Left kidney (tissue), 2 donors: ENCODE measurements around the gene ARG2. TPM values are rescaled to one million over a fixed set of nuclear protein-coding genes. Genes with fewer than 3 reads are reported as not detected.

Source experiments
- DNase-seq: peaks from one replicate; pipeline ENCODE4 v3.0.0-alpha.2; 2013
- polyA plus RNA-seq: library from polyadenylated mRNA; unstranded; fragments of 120-200 nt; gene quantifications from one replicate; pipeline ENCODE4 v1.2.1, GENCODE V29; 2013; ENCODE audit not compliant: insufficient read length

Gene ARG2
- polyA plus RNA-seq, 1 donor = 11.9 TPM

DNA sequence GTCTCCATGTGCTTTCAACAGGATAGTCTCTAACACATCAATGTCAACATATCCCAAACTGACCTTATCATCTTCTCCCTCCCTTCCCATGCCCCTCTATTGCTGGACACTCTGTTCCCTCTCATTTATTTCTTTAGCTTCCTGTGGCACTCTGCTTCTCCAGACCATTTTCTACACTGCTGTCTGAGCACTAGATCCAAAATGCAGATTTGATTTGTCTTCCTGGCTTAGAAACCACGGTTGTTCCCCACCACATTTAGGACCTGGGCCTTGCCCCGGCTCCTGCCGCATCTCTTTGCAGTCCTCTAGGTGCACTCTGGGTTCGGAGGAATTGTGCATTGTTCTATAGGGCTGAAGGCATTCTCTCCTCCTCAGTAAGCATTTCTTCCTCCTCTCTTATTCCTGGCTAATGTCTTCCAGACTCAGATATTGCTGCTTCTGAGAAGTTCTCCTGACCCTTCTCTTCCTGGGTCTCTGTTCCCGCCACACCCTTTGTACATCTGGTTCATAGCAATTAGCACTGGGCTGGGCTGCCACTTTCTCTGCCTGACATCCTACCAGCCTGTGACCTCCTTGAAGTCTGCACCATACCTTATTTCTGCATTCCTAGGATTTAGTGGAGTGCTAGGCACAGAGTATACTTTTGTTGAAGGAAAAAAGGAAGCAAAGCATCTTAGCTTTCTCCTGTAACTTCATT, 13.9 kb downstream of the ARG2 start:
- no peak for DNase-seq

DNA sequence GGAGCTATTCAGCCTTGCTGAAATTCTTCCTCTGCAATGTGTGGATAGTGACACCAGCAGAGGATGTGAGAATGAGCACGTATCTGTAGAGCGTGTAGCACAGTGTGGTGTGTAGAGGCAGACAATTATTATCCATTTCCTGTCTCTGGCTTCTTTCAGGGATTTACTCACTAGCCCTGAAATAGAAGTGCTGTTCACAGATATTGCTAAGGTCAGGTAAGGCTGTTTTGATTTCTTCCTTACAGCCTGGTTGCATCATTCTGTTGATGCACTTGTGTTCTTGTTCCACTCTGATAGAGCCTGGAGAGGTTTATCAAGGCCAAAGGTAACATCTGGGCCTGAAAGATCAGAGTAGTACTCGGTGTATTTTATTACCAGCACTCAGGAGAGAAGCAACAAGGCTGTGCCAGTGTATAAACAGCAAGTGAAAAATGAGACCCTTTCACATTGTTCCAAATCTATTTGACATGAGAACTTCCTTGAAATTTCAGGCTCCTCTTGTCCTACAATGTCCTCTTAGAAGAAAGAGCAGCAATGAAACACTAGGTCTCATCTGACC, 16.7 kb downstream of the ARG2 start:
- no peak for DNase-seq

DNA sequence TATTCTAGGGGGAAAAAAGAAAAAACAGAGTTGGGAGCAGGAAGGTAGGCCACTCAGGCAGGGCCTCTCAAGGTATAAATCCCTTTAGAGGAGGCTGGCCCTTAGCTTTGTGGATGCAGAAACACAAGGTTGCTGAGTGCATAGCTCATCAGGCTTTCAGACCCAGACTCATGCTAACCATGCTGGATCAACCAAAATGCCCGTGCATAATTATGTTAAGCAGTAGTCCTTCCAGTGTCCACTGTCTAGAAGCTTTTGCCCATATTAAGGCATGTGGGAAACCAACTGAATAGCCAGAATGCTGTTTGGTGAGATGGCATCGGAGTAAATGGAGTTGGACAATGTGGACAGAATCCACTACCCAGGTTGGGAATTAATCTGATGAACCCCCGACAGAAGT, 18.9 kb downstream of the ARG2 start:
- no peak for DNase-seq

DNA sequence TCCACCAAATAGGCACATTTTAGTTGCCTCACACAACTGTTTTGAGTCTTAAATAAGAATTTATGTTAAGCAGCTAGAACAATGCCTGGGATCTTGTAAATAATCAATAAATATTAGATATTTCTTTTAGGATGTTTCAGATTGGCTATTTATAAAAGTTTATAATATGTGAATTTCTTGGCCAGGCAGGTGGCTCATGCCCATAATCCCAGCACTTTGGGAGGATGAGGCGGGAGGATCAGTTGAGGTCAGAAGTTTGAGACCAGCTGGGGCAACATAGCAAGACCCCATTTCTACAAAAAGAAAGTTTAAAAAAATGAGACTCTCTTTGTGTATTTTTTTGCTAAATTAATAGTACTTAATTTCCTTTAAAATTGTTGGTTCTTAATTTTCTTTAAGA, 21.8 kb downstream of the ARG2 start:
- DNase-seq = no peak

DNA sequence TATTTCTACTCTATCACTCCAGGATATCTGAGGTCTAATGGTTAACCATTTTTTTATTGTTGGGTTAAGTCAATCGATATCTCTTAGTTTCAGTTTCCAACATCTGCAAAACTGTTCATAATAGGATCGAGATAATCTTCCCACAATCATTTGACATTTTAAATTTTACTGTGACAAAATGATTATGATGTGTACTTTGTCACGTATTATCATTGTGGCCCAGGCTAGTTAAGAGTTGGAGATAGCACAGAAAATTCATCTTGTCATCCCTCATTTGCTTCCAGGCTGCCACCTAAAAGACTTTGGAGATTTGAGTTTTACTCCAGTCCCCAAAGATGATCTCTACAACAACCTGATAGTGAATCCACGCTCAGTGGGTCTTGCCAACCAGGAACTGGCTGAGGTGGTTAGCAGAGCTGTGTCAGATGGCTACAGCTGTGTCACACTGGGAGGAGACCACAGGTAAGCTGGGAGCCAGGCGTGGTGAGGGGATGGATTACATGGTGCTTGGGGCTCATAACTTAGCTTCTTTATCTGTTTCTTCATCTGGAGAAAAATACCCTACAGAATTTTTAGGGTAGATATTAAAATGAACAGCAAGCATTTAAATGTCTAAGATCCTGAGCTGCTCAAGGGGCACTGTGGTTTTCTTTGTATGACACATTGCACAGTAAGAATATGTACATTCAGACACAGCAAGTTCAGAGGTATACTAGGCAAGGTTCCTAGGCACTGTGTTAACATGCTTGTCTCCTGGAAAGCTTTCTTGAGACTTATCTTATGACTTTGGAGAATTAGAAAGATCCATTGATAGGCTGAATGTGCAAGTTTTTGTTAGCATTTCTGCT, 22.4 kb downstream of the ARG2 start:
- no peak for DNase-seq

DNA sequence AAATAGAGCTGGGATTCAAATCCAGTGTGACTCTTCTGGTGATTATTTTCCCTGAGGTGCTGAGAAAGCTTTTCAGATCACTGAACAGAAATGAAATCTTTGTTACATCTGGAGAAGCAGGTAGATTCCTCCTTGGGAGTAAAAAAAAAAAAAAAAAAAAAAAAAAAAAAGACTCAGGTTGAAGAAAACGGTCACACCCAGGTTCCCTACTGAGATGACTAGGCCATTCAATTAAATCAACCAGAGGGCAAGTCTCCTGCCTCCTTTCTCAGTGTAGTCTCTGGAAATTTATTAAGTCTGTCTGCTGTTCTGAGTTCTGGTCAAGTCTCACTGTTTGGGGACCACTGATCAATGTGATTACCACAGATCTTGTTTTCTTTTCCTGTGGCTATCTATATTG, 24.0 kb downstream of the ARG2 start:
- DNase-seq = no peak

DNA sequence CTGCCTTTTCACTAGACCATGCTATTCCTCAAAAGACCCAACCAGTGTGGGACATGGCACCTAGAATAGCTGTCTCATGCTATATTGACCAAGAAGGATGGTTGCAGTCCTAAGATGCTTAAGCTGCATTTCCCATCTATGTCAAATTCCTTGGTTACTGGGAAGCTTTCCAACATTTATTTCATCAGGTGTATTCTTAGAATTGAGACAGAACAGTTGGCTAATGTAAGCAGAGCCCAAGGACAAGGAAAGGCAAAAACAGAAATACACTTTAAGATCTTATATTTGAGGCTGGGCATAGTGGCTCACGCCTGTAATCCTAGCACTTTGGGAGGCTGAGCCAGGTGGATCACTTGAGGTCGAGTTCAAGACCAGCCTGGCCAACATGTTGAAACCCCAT, 24.7 kb downstream of the ARG2 start:
- no peak for DNase-seq

DNA sequence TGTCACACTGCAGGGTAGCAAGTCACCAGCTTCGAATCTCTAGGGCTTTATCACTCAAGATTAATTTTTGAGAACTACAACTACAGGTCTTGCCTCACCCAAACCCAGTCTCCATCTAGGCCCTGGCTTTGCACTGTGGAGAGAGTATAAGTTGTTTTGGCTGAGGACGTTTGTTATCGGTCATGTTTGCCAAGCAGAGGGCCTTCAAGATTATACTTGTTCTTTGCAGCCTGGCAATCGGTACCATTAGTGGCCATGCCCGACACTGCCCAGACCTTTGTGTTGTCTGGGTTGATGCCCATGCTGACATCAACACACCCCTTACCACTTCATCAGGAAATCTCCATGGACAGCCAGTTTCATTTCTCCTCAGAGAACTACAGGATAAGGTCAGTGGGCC, 25.7 kb downstream of the ARG2 start:
- DNase-seq = no peak

DNA sequence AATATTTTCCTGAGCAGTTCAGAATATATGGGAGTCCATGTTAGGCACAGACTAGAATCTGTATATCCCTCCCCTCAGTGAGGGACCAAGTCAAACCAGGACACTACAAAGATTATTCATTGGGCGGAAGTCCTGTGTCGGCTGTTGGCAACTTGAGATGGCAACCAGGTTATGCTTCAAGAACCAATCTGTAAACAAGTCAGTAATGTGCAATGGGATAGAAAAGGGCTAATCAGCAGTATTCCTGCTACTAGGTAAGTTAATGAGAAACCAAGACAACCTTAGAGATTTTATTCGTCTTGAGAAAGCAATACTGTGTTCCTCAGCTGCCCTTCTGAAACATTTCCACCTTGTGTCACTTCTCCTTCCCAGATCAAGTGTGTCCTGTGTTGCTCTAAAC, 26.4 kb downstream of the ARG2 start:
- DNase-seq = no peak

DNA sequence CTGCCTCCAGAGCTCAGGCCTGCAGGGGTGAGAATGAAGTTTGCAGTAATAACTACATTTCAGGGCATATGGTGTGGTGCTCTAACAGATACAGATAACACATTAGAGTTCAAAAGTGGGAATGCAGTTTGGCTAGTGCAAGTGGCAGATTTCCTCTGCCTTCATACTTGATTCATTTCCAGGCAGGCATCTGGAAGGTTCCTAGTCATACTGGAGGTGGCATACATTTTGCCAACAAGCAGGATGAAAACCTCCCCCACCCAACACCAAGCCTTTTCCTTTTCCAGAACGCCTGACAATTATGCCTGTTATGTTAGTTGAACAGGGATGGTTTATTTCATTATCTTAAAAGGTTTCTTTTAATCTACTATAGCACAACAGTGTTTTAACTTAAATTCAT, 30.4 kb downstream of the ARG2 start:
- DNase-seq = no peak

DNA sequence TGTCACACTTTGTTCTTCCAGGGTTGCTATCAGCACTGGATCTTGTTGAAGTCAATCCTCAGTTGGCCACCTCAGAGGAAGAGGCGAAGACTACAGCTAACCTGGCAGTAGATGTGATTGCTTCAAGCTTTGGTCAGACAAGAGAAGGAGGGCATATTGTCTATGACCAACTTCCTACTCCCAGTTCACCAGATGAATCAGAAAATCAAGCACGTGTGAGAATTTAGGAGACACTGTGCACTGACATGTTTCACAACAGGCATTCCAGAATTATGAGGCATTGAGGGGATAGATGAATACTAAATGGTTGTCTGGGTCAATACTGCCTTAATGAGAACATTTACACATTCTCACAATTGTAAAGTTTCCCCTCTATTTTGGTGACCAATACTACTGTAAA, 31.0 kb downstream of the ARG2 start:
- no peak for DNase-seq

DNA sequence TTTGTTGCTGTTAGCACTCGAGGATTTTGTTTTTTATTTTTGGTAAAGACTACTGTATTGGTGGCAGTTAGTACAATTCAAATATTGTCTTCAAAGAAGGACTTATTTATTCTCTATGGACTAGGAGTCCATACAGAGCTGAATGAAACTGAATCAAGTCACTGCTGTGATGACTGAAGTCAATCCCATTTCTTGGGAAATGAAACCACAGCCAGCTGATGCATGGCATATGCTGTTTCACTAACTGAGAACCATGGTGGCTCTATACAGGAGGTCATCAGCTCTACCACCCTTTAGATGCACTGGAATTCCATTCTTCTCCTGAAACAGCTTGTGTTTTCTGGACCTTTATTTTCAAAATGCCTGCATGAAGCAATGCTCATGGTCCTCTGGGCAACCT, 32.5 kb downstream of the ARG2 start:
- no peak for DNase-seq

DNA sequence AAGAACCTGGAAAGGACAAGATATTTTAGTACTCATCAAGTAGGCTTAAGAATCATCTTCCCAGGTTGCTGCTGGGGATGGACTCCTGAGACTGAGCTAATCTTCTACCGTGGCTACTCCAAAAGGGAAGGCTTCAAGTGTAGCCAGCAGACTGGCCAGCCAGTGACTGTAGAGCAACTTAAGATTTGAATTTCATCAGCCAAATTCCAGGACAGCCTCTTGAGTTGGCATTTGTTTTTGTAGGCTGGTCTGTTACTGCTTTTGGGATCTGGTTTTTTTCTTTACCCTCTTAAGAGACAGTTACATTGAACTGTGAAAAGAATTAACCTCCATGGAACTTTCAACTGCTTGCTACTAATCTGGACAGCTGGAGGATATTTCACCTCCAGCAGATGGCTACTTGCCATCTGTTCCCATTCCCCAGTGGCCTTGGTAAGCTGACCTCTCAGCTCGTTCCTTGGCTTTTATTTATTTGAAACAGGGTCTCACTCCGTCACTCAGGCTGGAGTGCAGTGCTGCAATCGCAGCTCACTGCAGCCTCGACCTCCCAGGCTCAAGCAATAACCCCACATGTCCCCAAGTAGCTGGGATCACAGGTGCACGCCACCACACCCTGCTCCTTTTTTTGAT, 34.0 kb downstream of the ARG2 start:
- no peak for DNase-seq

DNA sequence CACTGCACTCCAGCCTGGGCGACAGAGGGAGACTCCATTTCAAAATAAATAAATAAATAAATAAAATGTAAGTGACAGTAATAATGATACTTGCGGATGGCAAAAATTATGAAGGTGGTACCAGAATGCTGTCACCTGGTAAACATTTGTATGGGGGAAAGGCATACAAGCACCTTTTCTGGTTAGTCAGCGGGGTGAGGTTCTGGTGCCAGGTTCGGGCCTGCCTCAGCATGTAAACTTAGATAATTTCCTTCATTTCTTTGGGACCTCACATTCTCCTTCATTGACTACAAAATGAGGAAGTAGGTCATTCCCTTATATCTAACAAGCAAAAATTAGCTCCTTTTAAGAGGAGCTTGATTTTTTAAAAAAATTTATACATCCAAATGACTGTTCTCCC, 43.9 kb downstream of the ARG2 start:
- no peak for DNase-seq

DNA sequence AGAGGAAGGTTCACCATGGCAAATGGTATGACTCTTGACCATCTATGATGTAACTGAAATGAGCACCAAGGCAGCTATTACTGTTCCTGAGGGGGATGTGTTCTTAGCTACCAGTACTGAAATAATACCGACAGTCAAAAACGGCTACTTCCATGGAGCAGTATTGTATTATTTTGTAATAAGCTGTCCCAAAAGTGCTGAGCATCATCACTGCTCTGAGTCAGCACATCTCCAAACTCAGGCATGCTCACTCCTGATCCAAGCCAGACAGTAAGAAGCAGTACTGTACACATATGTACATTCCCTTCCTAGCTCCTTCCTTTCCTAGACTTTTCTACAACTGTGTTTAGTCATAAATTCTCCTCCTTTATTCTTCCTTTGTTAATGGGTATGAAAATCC, 46.1 kb downstream of the ARG2 start:
- DNase-seq = no peak

DNA sequence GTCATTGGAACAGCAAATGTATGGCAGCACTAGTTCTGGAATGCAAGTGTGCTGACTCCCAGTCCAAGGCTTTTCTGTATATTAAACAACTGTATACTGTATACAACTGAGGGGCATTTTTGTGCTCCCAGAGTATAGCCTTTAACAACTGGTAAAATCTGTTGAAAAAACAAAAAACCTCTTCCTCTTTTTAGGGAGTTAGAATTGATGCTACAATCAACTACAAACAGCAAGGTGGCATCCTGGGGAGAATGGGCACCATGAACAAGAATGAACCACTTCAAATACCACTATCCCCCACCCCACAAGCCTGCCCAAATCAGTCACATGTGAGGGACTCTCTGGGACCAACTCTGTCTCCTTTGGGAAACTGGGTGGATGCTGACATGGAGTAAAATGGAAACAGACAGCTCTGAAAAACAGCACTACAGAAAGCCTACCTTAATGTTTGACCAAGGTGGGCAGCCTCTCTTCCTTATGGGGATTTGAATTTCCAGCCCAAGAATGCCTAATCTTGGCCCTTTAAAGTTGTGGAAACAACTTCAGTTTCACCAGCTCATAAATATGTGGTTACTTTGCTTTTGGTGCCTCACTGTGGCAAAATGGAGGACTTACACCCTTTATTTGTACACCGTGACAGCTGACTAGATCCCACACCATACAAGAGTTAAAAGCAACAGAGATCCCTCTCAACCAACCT, 47.2 kb downstream of the ARG2 start:
- peak; percentile 64 for DNase-seq

DNA sequence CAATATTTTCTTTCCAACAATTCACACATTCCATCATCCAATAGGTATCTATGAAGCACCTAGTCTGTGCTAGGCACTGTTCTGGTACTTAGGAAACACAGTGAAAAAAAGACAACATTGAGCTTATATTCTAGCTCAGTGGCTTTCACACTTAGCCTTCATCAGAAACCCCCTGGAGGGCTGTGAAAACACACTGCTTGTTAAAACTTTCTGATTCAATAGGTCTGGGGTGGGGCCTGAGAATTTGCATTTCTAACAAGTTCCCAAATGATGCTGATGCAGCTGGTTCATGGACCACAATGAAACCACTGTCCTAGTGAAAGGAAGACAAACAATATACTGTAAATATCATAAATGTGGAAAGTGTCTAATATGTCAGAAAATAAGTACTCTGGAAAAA, 48.8 kb downstream of the ARG2 start:
- no peak for DNase-seq

DNA sequence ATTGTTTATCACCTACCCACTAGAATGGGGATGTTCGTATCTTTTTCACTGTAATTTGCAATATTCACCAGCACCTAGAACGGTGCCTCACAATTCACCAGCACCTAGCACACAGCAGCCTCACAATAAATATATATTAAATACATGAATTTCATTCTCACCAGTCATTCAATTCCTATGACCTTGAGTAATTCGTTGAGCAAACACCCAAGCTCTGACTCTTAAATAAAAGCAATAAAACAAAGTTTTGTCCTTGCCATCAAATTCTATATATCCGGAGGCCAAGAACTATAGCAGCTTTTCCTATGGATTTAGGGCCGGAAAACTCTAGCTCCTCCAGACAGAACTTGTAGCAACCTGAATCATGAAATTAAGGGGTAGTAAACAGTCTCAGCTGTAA, 53.7 kb downstream of the ARG2 start:
- DNase-seq = no peak

DNA sequence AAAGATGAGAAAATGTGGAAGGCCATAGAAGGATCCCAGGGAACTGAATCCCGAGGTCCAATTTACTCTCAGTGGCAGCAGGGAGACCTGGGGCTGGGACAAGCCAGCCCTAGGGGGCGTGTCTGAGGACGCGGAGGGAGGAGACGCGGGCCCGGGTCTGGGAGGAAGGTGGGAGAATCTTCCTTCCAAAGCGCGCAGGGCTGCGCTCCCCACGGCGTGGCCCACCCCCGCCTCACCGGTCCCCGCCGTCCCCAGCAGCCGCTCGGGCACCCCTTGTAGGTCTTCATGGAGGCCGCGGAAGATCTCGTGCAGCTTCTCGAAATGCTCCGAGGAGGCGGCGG, 54.4 kb downstream of the ARG2 start:
- peak; percentile 72 for DNase-seq

DNA sequence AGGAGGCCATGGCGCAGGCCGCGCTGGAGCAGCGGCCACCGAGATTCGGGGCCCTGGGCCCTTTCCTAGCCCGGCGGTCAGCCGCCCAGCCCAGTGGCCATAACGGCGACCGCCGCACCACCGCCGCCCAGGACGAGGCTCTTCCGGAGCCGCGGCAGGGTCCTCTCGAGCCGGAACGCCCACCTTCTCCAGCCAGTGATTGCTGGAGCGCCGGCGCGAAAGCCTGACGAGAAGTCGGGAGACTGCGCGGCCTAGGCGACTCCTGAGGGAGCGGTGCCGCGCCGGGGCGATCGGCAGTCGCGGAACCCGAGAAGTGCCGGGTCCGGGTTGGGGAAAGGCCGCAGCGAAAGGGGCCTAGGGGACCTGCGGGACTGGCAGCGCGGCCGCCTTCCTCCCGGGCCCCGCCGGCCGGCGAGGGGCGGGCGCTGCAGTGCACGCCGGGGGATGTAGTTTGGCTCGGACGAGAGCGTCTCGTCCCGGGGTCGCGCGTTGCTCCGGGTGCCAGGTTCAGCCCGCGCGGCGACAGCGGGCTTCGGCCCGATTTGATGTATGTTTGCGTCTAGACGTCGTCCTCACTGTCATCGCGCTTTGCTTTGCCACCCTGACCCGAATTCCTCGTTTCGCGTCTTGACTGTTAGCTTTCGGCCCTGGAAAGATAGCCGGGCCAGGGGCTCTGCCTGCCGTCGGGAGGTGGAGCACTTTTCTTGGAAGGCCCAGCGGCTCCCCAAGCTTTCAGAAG, 54.9 kb downstream of the ARG2 start, which contains the start of gene VTI1B:
Gene VTI1B, minus strand, starts transcription at position 153 of the 739 bp plus-strand sequence. Its CDS starts 143 bp downstream, at position 10.
- peak; percentile 86 for DNase-seq

DNA sequence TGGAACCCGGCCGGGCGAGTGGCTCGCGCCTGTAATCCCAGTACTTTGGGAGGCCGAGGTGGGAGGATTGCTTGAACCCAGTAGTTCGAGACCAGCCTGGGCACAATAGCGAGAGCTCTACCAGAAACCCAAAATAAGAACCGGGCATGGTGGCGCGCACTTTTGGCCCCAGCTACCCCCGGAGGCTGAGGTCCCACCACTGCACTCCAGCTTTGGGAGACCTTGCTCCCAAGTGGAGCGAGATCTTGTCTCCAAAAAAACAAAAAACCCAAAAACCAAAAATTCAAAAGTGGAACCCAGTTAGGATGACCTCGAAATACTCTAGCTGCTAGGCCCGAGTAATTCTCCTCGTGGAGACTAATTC, 55.5 kb downstream of the ARG2 start:
- DNase-seq = no peak

DNA sequence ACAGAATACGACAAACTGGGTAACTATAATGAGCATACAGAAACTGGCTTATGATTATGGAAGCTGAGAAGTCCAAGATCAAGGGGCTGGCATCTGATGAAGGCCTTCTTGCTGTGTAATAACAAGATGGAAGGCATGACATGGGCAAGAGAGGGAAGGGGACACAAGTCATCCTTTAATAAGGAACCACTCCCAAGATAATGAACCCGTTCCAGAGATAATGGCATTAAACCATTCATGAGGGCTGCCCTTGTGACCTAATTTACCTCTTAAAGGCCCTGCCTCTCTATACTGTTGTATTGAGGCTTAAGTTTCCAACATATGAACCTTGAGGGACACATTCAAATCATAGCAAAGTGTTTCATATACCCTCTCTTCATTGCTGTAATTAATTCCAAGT, 59.3 kb downstream of the ARG2 start:
- no peak for DNase-seq
